NB4 (cell line): ENCODE results near the gene MAMDC4.

Source experiments
- CTCF ChIP-seq: IDR thresholded peaks from one replicate; pipeline ENCODE4 v1.5.1; 2012; ENCODE audit warnings: low read depth, low read length
- MAX ChIP-seq: IDR thresholded peaks from 2 replicates; pipeline ENCODE4 v1.6.1; 2011; ENCODE audit warnings: low read depth, low read length
- POLR2A ChIP-seq: IDR thresholded peaks from 2 replicates; pipeline ENCODE4 v1.6.1; 2011; ENCODE audit warnings: mild to moderate bottlenecking; ENCODE audit not compliant: insufficient read length; ENCODE audit errors: extremely low read depth

- no peak for TF ChIP-seq CTCF
- TF ChIP-seq POLR2A, result no peak
- no peak for TF ChIP-seq MAX
Measured at GRCh38 chr9:136854842-136855460, 2.8 kb downstream of the MAMDC4 start.
